H1 (cell line): ENCODE measurements around the gene FBXL17. TPM values are rescaled to one million over a fixed set of nuclear protein-coding genes. Genes with fewer than 3 reads are reported as not detected.

ENCODE experiments used
- CTCF ChIA-PET: fragments of 300-600 bp; sonication (Branson Sonifier 250); formaldehyde crosslinking; loops from one replicate; lab custom pipeline; 2021; ENCODE audit not compliant: partially characterized antibody; lab: Charles Lee
- POLR2A ChIA-PET: fragments of 300-600 bp; sonication (Branson Sonifier 250); formaldehyde crosslinking; loops from one replicate; lab custom pipeline; 2021; ENCODE audit warnings: inconsistent platforms; ENCODE audit not compliant: partially characterized antibody; lab: Charles Lee
- DNase-seq, 2 experiments: peaks; one replicate each; pipeline versions ENCODE4 v3.0.0 to v3.0.0-alpha.2; 2010 to 2022; ENCODE audit warnings: low spot score in 2 of 2, low read depth in 1 of 2, mixed read lengths in 1 of 2
- FAIRE-seq: peaks from 2 replicates; lab custom pipeline; 2011; peaks lifted over from hg19 to GRCh38; lab: Jason Lieb, UNC
- H2AFZ ChIP-seq: 2 replicates; pipeline ENCODE4 v1.8.1; 2012; ENCODE audit warnings: low read length, inconsistent platforms
- H2AK5ac ChIP-seq: 2 replicates; pipeline ENCODE4 v1.6.1; 2013; ENCODE audit warnings: low read depth, low read length
- H2BK120ac ChIP-seq: replicated peaks from 2 replicates; pipeline ENCODE3; 2013; ENCODE audit warnings: low read depth, low read length, inconsistent platforms
- H2BK12ac ChIP-seq: 2 replicates; pipeline ENCODE4 v1.6.1; 2013; ENCODE audit warnings: low read depth, low read length
- H2BK15ac ChIP-seq: 2 replicates; pipeline ENCODE4 v1.6.1; 2013; ENCODE audit warnings: low read length
- H2BK20ac ChIP-seq: 2 replicates; pipeline ENCODE4 v1.6.1; 2013; ENCODE audit warnings: low read length
- H2BK5ac ChIP-seq: 2 replicates; pipeline ENCODE4 v1.6.1; 2013; ENCODE audit warnings: low read depth, low read length
- H3K14ac ChIP-seq: 2 replicates; pipeline ENCODE4 v1.6.1; 2013; ENCODE audit warnings: inconsistent platforms; ENCODE audit not compliant: insufficient read length
- H3K18ac ChIP-seq: 2 replicates; pipeline ENCODE4 v1.6.1; 2013; ENCODE audit warnings: low read length; ENCODE audit errors: extremely low read depth
- H3K23ac ChIP-seq: 2 replicates; pipeline ENCODE4 v1.6.1; 2013; ENCODE audit warnings: inconsistent platforms; ENCODE audit not compliant: insufficient read length
- H3K23me2 ChIP-seq: 2 replicates; pipeline ENCODE4 v1.6.1; 2013; ENCODE audit warnings: low read depth, low read length
- H3K27ac ChIP-seq: 2 replicates; pipeline ENCODE4 v1.6.1; 2011; ENCODE audit warnings: low read depth, low read length, inconsistent platforms
- H3K27me3 ChIP-seq, 4 experiments: replicated peaks in 1 of 4; 1 replicate in 1 of 4; 2 replicates in 3 of 4; pipeline versions ENCODE4 v1.6.1 to v1.8.1; 2011 to 2013; ENCODE audit warnings: low read length in 3 of 4, mild to moderate bottlenecking in 3 of 4, inconsistent platforms in 2 of 4, mixed read lengths in 2 of 4, moderate library complexity in 1 of 4; ENCODE audit not compliant: control insufficient read depth in 3 of 4, insufficient read depth in 3 of 4; ENCODE audit errors: extremely low read depth in 1 of 4
- H3K36me3 ChIP-seq, 4 experiments: 2 replicates each; pipeline versions ENCODE4 v1.6.1 to v1.8.1; 2011 to 2013; ENCODE audit warnings: mild to moderate bottlenecking in 4 of 4, low read length in 3 of 4, moderate library complexity in 2 of 4, control low read depth in 1 of 4, inconsistent platforms in 1 of 4; ENCODE audit not compliant: insufficient read depth in 4 of 4, control insufficient read depth in 2 of 4
- H3K4ac ChIP-seq: replicated peaks from 2 replicates; pipeline ENCODE3; 2013; ENCODE audit warnings: low read length, low read depth, mixed read lengths, inconsistent platforms; ENCODE audit not compliant: insufficient read length
- H3K4me1 ChIP-seq, 4 experiments: replicated peaks in 1 of 4; 1 replicate in 1 of 4; 2 replicates in 3 of 4; pipeline versions ENCODE4 v1.6.1 to v1.8.1; 2011 to 2013; ENCODE audit warnings: low read length in 3 of 4, inconsistent platforms in 2 of 4, mixed read lengths in 1 of 4; ENCODE audit not compliant: insufficient read depth in 4 of 4, control insufficient read depth in 3 of 4
- H3K4me2 ChIP-seq, 2 experiments: 2 replicates each; pipeline versions ENCODE4 v1.6.1 to v1.8.1; 2011 to 2013; ENCODE audit warnings: low read depth in 2 of 2, low read length in 2 of 2, control low read depth in 1 of 2, inconsistent platforms in 1 of 2, mild to moderate bottlenecking in 1 of 2; ENCODE audit not compliant: insufficient read depth in 1 of 2
- H3K4me3 ChIP-seq, 4 experiments: fragments of 200-600, 300-600 bp in 1 of 4; sonication (generic), shearing (Covaris generic), sonication (Bioruptor Twin) in 1 of 4; 2 replicates each; pipeline versions ENCODE4 v1.5.1 to v1.8.1; 2011 to 2016; ENCODE audit warnings: low read length in 4 of 4, low read depth in 3 of 4, control low read depth in 2 of 4, inconsistent platforms in 2 of 4, mild to moderate bottlenecking in 2 of 4, mixed read lengths in 1 of 4, moderate library complexity in 1 of 4; ENCODE audit not compliant: insufficient read depth in 2 of 4; ENCODE audit errors: extremely low read depth in 1 of 4
- H3K56ac ChIP-seq: replicated peaks from 2 replicates; pipeline ENCODE3; 2013; ENCODE audit warnings: low read depth, mild to moderate bottlenecking, mixed read lengths, low read length, inconsistent platforms; ENCODE audit not compliant: insufficient read length
- H3K79me1 ChIP-seq: 2 replicates; pipeline ENCODE4 v1.6.1; 2013; ENCODE audit warnings: low read depth, low read length, control low read depth
- H3K79me2 ChIP-seq, 2 experiments: 2 replicates each; pipeline versions ENCODE4 v1.6.1 to v1.8.1; 2012 to 2013; ENCODE audit warnings: low read length in 2 of 2, mild to moderate bottlenecking in 2 of 2, inconsistent platforms in 1 of 2; ENCODE audit not compliant: insufficient read depth in 2 of 2, control insufficient read depth in 1 of 2
- H3K9ac ChIP-seq, 4 experiments: replicated peaks in 1 of 4; 1 replicate in 1 of 4; 2 replicates in 3 of 4; pipeline versions ENCODE4 v1.6.1 to v1.8.1; 2011 to 2013; ENCODE audit warnings: low read depth in 3 of 4, low read length in 3 of 4, control low read depth in 2 of 4, mild to moderate bottlenecking in 2 of 4, moderate library complexity in 2 of 4, inconsistent platforms in 1 of 4; ENCODE audit errors: extremely low read depth in 1 of 4
- H3K9me3 ChIP-seq, 2 experiments: 2 replicates each; pipeline versions ENCODE4 v1.6.1 to v1.8.1; 2012 to 2013; ENCODE audit warnings: mild to moderate bottlenecking in 2 of 2, moderate library complexity in 2 of 2, control low read depth in 1 of 2, inconsistent platforms in 1 of 2, low read depth in 1 of 2, low read length in 1 of 2, mixed read lengths in 1 of 2; ENCODE audit not compliant: insufficient read depth in 2 of 2
- H4K20me1 ChIP-seq, 2 experiments: replicated peaks in 1 of 2; 2 replicates each; pipeline versions ENCODE3 to v1.8.1; 2011 to 2013; ENCODE audit warnings: inconsistent platforms in 2 of 2, low read length in 2 of 2, mild to moderate bottlenecking in 1 of 2; ENCODE audit not compliant: insufficient read depth in 2 of 2, control insufficient read depth in 1 of 2
- H4K5ac ChIP-seq: 2 replicates; pipeline ENCODE4 v1.6.1; 2013; ENCODE audit warnings: low read length, low read depth, mixed read lengths, inconsistent platforms; ENCODE audit not compliant: insufficient read length
- H4K8ac ChIP-seq: 2 replicates; pipeline ENCODE4 v1.8.0; 2013; ENCODE audit warnings: mild to moderate bottlenecking, moderate library complexity, low read length, inconsistent platforms; ENCODE audit not compliant: insufficient read depth; ENCODE audit errors: extremely low read depth
- H4K91ac ChIP-seq: replicated peaks from 2 replicates; pipeline ENCODE3; 2013; ENCODE audit warnings: low read length, mixed read lengths, inconsistent platforms; ENCODE audit not compliant: insufficient read length
- ATF2 ChIP-seq: IDR thresholded peaks from 2 replicates; pipeline ENCODE4 v1.6.1; 2012; ENCODE audit warnings: low read length, inconsistent platforms
- BCL11A ChIP-seq, 2 experiments: IDR thresholded peaks; one replicate each; pipeline ENCODE4 v1.6.1; 2011; ENCODE audit warnings: low read depth in 2 of 2, low read length in 2 of 2, mild to moderate bottlenecking in 2 of 2
- BRCA1 ChIP-seq: IDR thresholded peaks from 2 replicates; pipeline ENCODE4 v1.6.1; 2012; ENCODE audit warnings: low read depth, low read length, improper control_type of control experiment
- CREB1 ChIP-seq: IDR thresholded peaks from 2 replicates; pipeline ENCODE4 v1.6.1; 2012; ENCODE audit warnings: inconsistent platforms
- EGR1 ChIP-seq: IDR thresholded peaks from 2 replicates; pipeline ENCODE4 v1.6.1; 2011; ENCODE audit warnings: low read depth, low read length, borderline replicate concordance
- EP300 ChIP-seq, 2 experiments: IDR thresholded peaks; 1 replicate in 1 of 2; 2 replicates in 1 of 2; pipeline ENCODE4 v1.6.1; 2011 to 2012; ENCODE audit warnings: low read depth in 2 of 2, low read length in 2 of 2, mild to moderate bottlenecking in 2 of 2, borderline replicate concordance in 1 of 2, inconsistent platforms in 1 of 2, moderate library complexity in 1 of 2
- EZH2 ChIP-seq: fragments of 200-600 bp; sonication (generic); IDR thresholded peaks from 2 replicates; pipeline ENCODE4 v1.7.1; 2012; ENCODE audit warnings: low read depth, mild to moderate bottlenecking, moderate library complexity, low read length, inconsistent platforms; ENCODE audit not compliant: severe bottlenecking
- JUND ChIP-seq: IDR thresholded peaks from 2 replicates; pipeline ENCODE4 v1.6.1; 2011; ENCODE audit warnings: mild to moderate bottlenecking, improper control_type of control experiment, low read length
- MAFK ChIP-seq: IDR thresholded peaks from 2 replicates; pipeline ENCODE4 v1.6.1; 2012; ENCODE audit warnings: low read depth, mild to moderate bottlenecking, improper control_type of control experiment, low read length
- RBBP5 ChIP-seq: IDR thresholded peaks from 2 replicates; pipeline ENCODE4 v1.7.1; 2012; ENCODE audit warnings: low read depth, mild to moderate bottlenecking, inconsistent platforms, low read length, moderate library complexity, borderline replicate concordance
- RFX5 ChIP-seq: IDR thresholded peaks from 2 replicates; pipeline ENCODE4 v1.6.1; 2011; ENCODE audit warnings: low read depth, low read length, improper control_type of control experiment, borderline replicate concordance
- SIN3A ChIP-seq, 2 experiments: IDR thresholded peaks in 1 of 2; conservative IDR thresholded peaks in 1 of 2; 2 replicates each; pipeline ENCODE4 v1.6.1; 2011 to 2012; ENCODE audit warnings: low read length in 2 of 2, improper control_type of control experiment in 1 of 2, low read depth in 1 of 2, mild to moderate bottlenecking in 1 of 2
- TCF12 ChIP-seq: IDR thresholded peaks from 2 replicates; pipeline ENCODE4 v1.6.1; 2011; ENCODE audit warnings: low read depth, mild to moderate bottlenecking, low read length
- WGBS, 2 experiments: shearing (Covaris generic) in 1 of 2; methylation state at CpG; one replicate each; pipeline versions ENCODE4 v1.1.6 to v1.1.7; 2013 to 2015; ENCODE audit warnings: low lambda C conversion rate in 2 of 2, mixed read lengths in 2 of 2, inconsistent platforms in 1 of 2, low coverage in 1 of 2, missing lambda C conversion rate in 1 of 2; ENCODE audit not compliant: insufficient replicate concordance in 2 of 2, insufficient coverage in 1 of 2, insufficient read length in 1 of 2; ENCODE audit errors: extremely low coverage in 1 of 2, missing lambda C conversion rate in 1 of 2; 5-methylcytosine and 5-hydroxymethylcytosine counted together
- polyA plus RNA-seq, 7 experiments: library from polyadenylated mRNA; depleted of rRNA in 3 of 7; stranded (reverse) in 5 of 7; unstranded in 2 of 7; fragments of >200 nt in 5 of 7; fragments of 200-250 nt in 2 of 7; gene quantifications; 1 replicate in 5 of 7; 2 replicates in 1 of 7; 4 replicates in 1 of 7; pipeline versions ENCODE4 v1.2.1 to v1.2.3, GENCODE V29; 2011 to 2013; ENCODE audit warnings: missing spikeins in 2 of 7, mixed read lengths in 2 of 7
- total RNA-seq: library from RNA; stranded (reverse); fragmentation: NEBNext Ultra II Directional; extraction: Animal tissue kit (Norgen Biotek cat#: 25700); gene quantifications from 2 replicates; pipeline ENCODE4 v1.2.1, GENCODE V29; 2021

FBXL17 gene
- total and polyA plus RNA-seq, 2 of the 8 experiments (the other 6 are each of a cell fraction or from before 2014, with no cell fraction given) = 0.35 to 4.3 TPM

GRCh38 chr5:108361771-108362170, 20.1 kb downstream of the FBXL17 start:
- Histone ChIP-seq H3K27me3 (no peaks in the 10 kb centered on the region), H3K9ac (no peak overlapping the region), H3K23me2 (no peaks in the 10 kb centered on the region), H4K91ac (no peak overlapping the region), H4K20me1 (no peaks in the 10 kb centered on the region), H3K14ac (no peak overlapping the region), H2BK5ac (no peak overlapping the region), H2BK12ac (no peak overlapping the region), H3K9me3 (no peaks in the 10 kb centered on the region), H3K56ac (no peak overlapping the region), H3K4me1 (no peaks in the 10 kb centered on the region), H2BK20ac (no peak overlapping the region), H4K8ac (no peak overlapping the region), H3K4ac (no peak overlapping the region), H2AFZ (no peak overlapping the region), H3K27ac (no peak overlapping the region), H3K79me1 (no peaks in the 10 kb centered on the region), H3K23ac (no peak overlapping the region), H3K4me3 (no peak overlapping the region), H2BK120ac (no peak overlapping the region), H3K4me2 (no peak overlapping the region), H3K79me2 (no peaks in the 10 kb centered on the region), H2AK5ac (no peak overlapping the region), H3K18ac (no peak overlapping the region), H3K36me3 (no peaks in the 10 kb centered on the region), H4K5ac (no peak overlapping the region), H2BK15ac (no peak overlapping the region)
- DNase-seq = no peak
- 82% methylated on average over 2 of the region's 2 CpGs; no CpG with 5 or more reads in 1 of the 2 experiments for WGBS, 2 experiments
- peak; percentile 32 for FAIRE-seq
- CTCF ChIA-PET = interaction anchor here (1.5 kb wide), 1 partner anchor 16 kb away, joined by 4 read pairs; no protein-coding TSS in a partner anchor
- POLR2A ChIA-PET = no interaction called here
- TF ChIP-seq SIN3A (conservative IDR thresholded peaks at IDR 0.05 in 1 of 2, IDR thresholded peaks at IDR 0.05 in 1 of 2; ENCODE audit: low read depth in 1 of 2, low read length in 2 of 2) (no peak), RBBP5 (no peak), BCL11A (IDR thresholded peaks at IDR 0.05; ENCODE audit: low read depth in 2 of 2, low read length in 2 of 2) (no peak), TCF12 (no peak), RFX5 (no peak), CREB1 (no peak), EZH2 (no peak), EGR1 (no peak), MAFK (no peak), ATF2 (no peak), EP300 (IDR thresholded peaks at IDR 0.05; ENCODE audit: borderline replicate concordance in 1 of 2, low read depth in 2 of 2, low read length in 2 of 2) (no peak), BRCA1 (no peak), JUND (no peak)
